ENCODE results near the gene AGO1. TPM values are rescaled to one million over a fixed set of nuclear protein-coding genes. Genes with fewer than 3 reads are reported as not detected.

Gene AGO1
- total RNA-seq (17.8 and 22.2 TPM in 2 replicates), polyA plus RNA-seq (7.6 and 8.6 TPM in 2 replicates)

DNA sequence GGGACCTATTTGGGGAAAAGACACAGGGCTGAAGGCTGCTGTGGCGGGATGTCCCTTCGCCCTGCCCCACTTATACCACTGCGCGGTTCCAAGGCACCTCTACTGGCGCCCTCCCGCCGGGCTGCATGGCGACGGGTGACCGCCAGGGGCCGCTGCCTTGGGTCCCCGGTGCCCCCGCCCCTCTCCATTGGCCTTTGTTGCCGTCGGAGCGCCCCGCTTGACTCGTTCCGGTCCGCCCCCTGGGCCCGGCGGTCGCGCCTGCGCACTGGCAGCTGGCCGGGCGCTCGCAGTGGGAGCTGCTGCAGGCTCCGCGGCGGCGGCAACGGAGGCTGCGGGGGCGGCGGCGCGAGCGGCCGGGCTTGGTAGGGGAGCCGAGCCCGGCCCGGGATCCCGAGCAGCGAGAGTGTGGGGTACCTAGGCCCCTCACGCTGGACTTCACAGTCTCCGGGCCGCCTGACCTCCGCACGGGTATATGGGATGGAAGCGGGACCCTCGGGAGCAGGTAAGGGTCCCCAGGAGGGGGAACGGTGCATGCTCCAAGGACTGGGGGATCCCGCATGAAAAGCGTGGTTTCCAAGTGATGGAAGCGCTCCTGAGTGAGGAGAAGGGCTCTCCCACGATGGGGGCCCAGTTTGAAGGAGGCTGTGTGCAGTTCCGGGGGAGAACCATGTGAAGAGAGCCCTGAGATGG lies at the start of gene AGO1:
TSS of gene AGO1 (plus strand) at position 265 of the 690 bp plus-strand sequence. CDS start at position 478, 213 bp downstream.
- H3K27me3 ChIP-seq: no peaks in the 10 kb centered on the region
- no peaks in the 10 kb centered on the region for H3K36me3 ChIP-seq (replicated peaks; ENCODE audit: insufficient read depth, low read depth)
- DNase-seq (ENCODE audit: low spot score): peak; percentile 97
- no peaks in the 10 kb centered on the region for H3K9me3 ChIP-seq (ENCODE audit: low read depth)
- no peaks in the 10 kb centered on the region for H3K9me2 ChIP-seq (replicated peaks; ENCODE audit: insufficient read depth)
- H3K27ac ChIP-seq: peak within 1 kb of the TSS; percentile 90
- peak within 1 kb of the TSS; percentile 98 for H3K4me2 ChIP-seq
- TF ChIP-seq EZH2phosphoT487 (IDR thresholded peaks at IDR 0.05; ENCODE audit: low read depth, severe bottlenecking, unreplicated experiment): no peak
- TF ChIP-seq, protein P1, sequence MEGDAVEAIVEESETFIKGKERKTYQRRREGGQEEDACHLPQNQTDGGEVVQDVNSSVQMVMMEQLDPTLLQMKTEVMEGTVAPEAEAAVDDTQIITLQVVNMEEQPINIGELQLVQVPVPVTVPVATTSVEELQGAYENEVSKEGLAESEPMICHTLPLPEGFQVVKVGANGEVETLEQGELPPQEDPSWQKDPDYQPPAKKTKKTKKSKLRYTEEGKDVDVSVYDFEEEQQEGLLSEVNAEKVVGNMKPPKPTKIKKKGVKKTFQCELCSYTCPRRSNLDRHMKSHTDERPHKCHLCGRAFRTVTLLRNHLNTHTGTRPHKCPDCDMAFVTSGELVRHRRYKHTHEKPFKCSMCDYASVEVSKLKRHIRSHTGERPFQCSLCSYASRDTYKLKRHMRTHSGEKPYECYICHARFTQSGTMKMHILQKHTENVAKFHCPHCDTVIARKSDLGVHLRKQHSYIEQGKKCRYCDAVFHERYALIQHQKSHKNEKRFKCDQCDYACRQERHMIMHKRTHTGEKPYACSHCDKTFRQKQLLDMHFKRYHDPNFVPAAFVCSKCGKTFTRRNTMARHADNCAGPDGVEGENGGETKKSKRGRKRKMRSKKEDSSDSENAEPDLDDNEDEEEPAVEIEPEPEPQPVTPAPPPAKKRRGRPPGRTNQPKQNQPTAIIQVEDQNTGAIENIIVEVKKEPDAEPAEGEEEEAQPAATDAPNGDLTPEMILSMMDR (IDR thresholded peaks at IDR 0.05; ENCODE audit: poor library complexity): peak; percentile 91
- peak within 1 kb of the TSS; percentile 99 for H3K4me3 ChIP-seq
- 3% methylated on average over 51 of the region's 58 CpGs for WGBS (ENCODE audit: low lambda C conversion rate, missing lambda C conversion rate)
- peaks cover 45% of the 10 kb centered on the region for H3K79me2 ChIP-seq
- peaks cover 35% of the 10 kb centered on the region for H3K4me1 ChIP-seq (ENCODE audit: insufficient read depth)
- H4K20me1 ChIP-seq (ENCODE audit: insufficient read depth, poor library complexity, severe bottlenecking): peaks cover 15% of the 10 kb centered on the region
- H2AFZ ChIP-seq: peak within 1 kb of the TSS; percentile 96

DNA sequence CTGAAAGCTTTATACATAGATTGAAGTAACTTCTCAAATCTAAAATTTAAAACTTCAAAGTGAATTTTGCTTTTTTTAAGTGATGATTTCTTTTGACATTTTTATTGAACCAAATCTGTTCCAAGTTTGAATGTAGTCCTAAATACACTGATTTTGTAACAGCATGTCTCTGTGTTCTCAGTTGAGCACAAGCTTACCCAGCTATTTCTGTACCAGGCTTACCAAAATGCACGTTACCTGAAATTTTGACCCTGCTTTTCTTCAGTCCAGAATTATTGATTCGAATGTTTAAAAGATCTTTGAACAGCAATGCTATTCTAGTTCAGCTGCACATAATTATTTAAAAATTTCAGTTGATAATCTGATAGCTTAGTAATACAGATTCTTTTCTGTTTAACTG lies 49.6 kb upstream of the AGO1 start:
- DNase-seq (ENCODE audit: low spot score): no peak
- TF ChIP-seq EZH2 (IDR thresholded peaks at IDR 0.05; ENCODE audit: borderline replicate concordance) (no peak), EZH2phosphoT487 (IDR thresholded peaks at IDR 0.05; ENCODE audit: low read depth, severe bottlenecking, unreplicated experiment) (no peak)
- TF ChIP-seq, protein P1 (IDR thresholded peaks at IDR 0.05; ENCODE audit: poor library complexity): no peak
- 95% methylated on average over 2 of the region's 2 CpGs for WGBS (ENCODE audit: low lambda C conversion rate, missing lambda C conversion rate)
- Histone ChIP-seq H3K4me2 (no peak overlapping the region), H3K27ac (no peak overlapping the region), H3K27me3 (no peaks in the 10 kb centered on the region), H4K20me1 (ENCODE audit: insufficient read depth, poor library complexity, severe bottlenecking) (no peaks in the 10 kb centered on the region), H3K36me3 (replicated peaks; ENCODE audit: insufficient read depth, low read depth) (peaks cover 6% of the 10 kb centered on the region), H3K4me1 (ENCODE audit: insufficient read depth) (no peaks in the 10 kb centered on the region), H3K9me2 (replicated peaks; ENCODE audit: insufficient read depth) (no peaks in the 10 kb centered on the region), H3K4me3 (no peak overlapping the region), H2AFZ (no peak overlapping the region), H3K9me3 (ENCODE audit: low read depth) (no peaks in the 10 kb centered on the region), H3K79me2 (no peaks in the 10 kb centered on the region)

DNA sequence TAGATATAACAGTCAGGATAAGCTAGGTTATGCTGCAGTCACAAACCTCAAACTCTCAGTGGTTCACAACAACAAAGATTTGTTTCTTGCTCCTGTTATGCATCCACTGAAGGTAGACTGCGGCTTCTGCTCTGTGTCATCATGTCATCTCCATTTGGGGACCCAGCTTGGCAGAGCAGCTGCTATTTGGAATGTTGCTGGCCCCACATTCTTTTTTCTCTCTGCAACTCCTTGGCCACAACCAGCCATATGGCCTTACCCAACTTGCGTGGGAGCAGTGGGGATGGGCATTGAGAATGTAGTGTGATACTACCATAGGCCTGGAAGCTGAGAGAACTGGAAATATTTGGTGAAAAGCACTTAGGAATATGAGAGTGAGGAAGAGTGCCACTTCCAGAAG lies 48.8 kb upstream of the AGO1 start:
- Histone ChIP-seq H3K27me3 (no peaks in the 10 kb centered on the region), H2AFZ (no peak overlapping the region), H3K79me2 (no peaks in the 10 kb centered on the region), H3K4me1 (ENCODE audit: insufficient read depth) (no peaks in the 10 kb centered on the region), H3K4me3 (no peak overlapping the region), H3K9me3 (ENCODE audit: low read depth) (no peaks in the 10 kb centered on the region), H3K36me3 (replicated peaks; ENCODE audit: insufficient read depth, low read depth) (peaks cover 6% of the 10 kb centered on the region), H3K9me2 (replicated peaks; ENCODE audit: insufficient read depth) (no peaks in the 10 kb centered on the region), H3K4me2 (no peak overlapping the region), H3K27ac (no peak overlapping the region), H4K20me1 (ENCODE audit: insufficient read depth, poor library complexity, severe bottlenecking) (no peaks in the 10 kb centered on the region)
- 93% methylated on average over 2 of the region's 2 CpGs for WGBS (ENCODE audit: low lambda C conversion rate, missing lambda C conversion rate)
- DNase-seq (ENCODE audit: low spot score): no peak
- no peak for TF ChIP-seq EZH2phosphoT487 (IDR thresholded peaks at IDR 0.05; ENCODE audit: low read depth, severe bottlenecking, unreplicated experiment)

DNA sequence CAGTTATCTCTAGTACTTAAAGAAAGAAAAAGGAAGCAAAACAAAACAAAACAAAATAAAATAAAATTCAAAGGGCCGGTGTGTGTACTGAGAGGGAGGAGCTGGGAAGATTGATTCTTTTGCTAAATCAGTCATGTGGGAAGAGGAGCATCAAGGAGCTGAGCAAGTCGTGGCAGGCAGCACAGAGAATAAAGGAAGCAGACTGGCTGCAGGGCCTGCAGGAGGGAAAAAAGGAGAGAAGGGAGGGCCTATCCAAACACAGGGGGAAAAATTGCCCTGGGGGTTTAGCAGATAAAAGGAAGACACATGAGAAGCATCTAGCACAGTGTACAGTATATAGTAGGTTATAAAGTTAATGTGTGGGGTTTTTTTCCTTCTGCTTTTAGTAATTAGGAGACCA lies 47.6 kb upstream of the AGO1 start:
- Histone ChIP-seq H2AFZ (no peak overlapping the region), H4K20me1 (ENCODE audit: insufficient read depth, poor library complexity, severe bottlenecking) (no peaks in the 10 kb centered on the region), H3K4me3 (no peak overlapping the region), H3K79me2 (no peaks in the 10 kb centered on the region), H3K4me2 (no peak overlapping the region), H3K36me3 (replicated peaks; ENCODE audit: insufficient read depth, low read depth) (peaks cover 6% of the 10 kb centered on the region), H3K9me3 (ENCODE audit: low read depth) (no peaks in the 10 kb centered on the region), H3K27ac (no peak overlapping the region), H3K9me2 (replicated peaks; ENCODE audit: insufficient read depth) (no peaks in the 10 kb centered on the region), H3K27me3 (no peaks in the 10 kb centered on the region), H3K4me1 (ENCODE audit: insufficient read depth) (no peaks in the 10 kb centered on the region)
- WGBS (ENCODE audit: low lambda C conversion rate, missing lambda C conversion rate): 65% methylated on average over 2 of the region's 2 CpGs
- no peak for DNase-seq (ENCODE audit: low spot score)
- TF ChIP-seq EZH2 (IDR thresholded peaks at IDR 0.05; ENCODE audit: borderline replicate concordance): no peak
- TF ChIP-seq, protein P1 (IDR thresholded peaks at IDR 0.05; ENCODE audit: poor library complexity): no peak
